Measurements from ENCODE around the gene CCDC34. TPM values are rescaled to one million over a fixed set of nuclear protein-coding genes. Genes with fewer than 3 reads are reported as not detected.

The CCDC34 gene
- polyA plus RNA-seq, result 6.8 and 7.5 TPM in 2 replicates

DNA sequence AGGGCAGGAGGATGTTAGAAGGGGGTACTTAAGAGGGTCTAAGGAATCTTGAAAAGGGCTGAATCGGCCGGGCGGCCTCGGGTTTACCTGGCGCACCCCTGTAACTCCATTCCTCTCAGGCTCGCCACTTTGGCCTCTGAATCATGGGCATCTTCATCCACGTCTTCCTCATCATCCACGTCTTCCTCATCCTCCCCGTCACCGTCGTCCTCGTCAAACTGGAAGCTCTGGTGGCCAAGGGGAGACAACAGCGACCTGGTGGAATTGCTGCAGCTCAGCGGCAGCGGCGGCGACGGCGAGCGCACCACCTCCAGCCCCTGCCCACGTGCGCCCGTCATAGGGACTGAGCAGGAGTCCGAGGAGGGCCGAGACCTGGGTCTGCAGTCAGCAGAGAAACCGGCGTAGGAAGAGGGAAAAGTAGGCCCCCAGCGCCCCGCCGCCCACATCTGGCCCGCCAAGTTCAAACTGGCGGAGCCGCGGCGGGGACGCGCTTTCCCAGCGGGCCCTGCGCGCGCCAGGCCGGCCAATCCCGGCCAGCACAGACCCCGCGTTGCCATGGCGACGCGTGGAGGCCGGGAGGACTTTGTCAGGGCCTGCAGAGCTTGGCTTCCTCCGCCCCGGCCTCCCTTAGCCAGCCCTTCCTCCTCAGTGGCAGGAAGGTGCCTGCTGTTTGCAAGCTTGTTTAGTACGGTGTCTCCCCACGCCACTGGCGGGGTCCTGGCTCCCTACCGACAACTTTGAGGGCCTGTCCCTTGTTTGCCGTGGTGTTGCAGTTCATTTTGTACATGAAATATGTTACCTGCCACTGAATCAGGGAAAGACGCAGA, at the start of gene CCDC34:
CCDC34 (minus strand) TSS at position 467 of the 827 bp plus-strand sequence; CDS start at position 446, 21 bp downstream.

Other genes with a start within 250 kb of the CCDC34 start
- gene LGR4, start 109.6 kb upstream of the CCDC34 start, polyA plus RNA-seq, result 103 and 137 TPM in 2 replicates
- 29.0 and 48.0 TPM in 2 replicates for gene LIN7C, start 143.6 kb upstream of the CCDC34 start, polyA plus RNA-seq

Measured in Purkinje cell (primary cell).